ELR (cell line): ENCODE data around the gene SCN11A.
"Not testable (repeated sequence)": the region's sequence is repeated elsewhere in the genome, so short reads cannot be mapped to it uniquely, and the experiment has no call there.

ENCODE experiments used
- DNase-seq: peaks from one replicate; pipeline ENCODE4 v3.0.0-alpha.2; 2015; ENCODE audit warnings: low read depth

The SCN11A gene

DNA sequence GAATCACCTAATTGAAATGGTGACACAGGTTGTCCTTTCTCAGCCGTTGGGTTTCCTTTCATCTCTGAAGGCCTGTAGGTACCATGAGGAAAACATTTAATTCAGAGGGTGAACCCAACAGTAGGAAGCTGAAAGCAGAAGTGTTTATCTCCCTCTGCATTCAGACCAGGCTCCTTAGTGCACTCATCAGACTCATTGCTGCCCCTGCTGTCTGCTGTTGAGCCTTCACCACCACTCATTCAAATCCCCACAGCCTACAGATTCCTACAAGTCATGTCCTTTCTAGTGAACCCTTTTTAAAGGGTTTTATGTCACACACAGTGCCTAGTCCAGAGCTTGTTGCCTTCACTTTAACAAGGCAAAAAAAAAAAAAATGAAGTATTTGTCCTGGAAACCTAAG, 13.5 kb upstream of the SCN11A start:
- DNase-seq: peak; percentile 46

DNA sequence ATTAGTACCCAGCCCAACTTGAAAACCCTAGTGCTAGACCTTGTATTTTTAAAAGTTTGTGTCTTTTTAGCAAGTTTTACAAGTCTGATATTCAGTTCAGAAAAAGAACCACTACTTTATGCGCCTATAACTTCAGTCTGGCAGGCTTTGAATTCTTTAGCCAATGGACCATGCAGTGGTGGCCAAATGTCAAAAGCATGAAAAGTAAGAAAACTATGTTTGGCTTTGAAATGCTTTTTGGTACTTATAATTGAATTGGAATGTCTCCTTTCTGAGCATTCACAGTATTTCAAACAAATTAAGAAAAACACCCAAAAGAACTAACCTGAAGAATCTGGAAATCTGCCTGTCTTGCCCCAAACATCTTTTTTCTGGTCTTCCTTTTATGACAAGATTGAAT, 12.9 kb upstream of the SCN11A start:
- DNase-seq: no peak

DNA sequence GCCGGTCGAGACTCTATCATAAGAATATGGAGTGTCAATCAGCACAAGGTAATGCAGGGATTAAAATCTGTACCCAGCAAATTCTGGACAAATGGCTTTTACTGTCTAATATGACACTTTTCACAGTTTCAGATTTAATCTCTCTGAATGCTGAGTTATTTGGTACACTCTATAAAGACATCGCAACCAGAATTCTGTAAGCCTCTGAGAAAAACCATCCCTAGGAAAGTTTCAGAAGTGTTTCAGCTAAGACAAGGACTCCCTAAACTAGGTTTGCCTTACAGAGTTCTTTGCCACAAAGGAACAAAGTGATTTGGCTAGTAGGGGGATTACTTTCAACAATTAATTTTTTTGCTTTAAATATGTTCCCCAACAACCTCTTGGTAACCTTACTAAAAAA, 11.4 kb upstream of the SCN11A start:
- DNase-seq: no peak

DNA sequence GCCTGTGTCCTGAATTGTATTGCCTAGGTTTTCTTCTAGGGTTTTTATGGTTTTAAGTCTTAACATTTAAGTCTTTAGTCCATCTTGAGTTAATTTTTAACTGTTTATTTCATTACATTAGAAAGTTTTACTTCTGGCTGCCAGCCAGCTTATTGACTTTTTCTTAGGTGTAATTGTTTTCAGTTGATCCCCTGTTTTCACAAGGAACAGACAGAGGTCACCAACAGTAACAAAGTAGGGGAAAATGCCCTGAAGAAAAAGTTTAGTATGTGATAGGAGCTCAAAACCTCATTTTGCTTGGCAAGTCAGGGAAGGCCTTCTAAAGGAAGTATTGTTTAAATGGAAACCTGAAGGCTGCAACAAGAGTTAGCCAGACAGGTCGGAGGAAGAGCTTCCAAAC, 10.4 kb upstream of the SCN11A start:
- no peak for DNase-seq

DNA sequence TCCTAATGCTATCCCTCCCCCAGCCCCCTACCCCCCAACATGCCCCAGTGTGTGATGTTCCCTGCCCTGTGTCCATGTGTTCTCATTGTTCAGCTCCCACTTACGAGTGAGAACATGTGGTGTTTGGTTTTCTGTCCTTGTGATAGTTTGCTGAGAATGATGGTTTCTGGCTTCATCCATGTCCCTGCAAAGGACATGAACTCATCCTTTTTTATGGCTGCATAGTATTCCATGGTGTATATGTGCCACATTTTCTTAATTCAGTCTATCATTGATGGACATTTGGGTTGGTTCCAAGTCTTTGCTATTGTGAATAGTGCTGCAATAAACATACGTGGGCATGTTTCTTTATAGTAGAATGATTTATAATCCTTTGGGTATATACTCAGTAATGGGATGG, 9.5 kb upstream of the SCN11A start:
- not testable (repeated sequence) for DNase-seq

DNA sequence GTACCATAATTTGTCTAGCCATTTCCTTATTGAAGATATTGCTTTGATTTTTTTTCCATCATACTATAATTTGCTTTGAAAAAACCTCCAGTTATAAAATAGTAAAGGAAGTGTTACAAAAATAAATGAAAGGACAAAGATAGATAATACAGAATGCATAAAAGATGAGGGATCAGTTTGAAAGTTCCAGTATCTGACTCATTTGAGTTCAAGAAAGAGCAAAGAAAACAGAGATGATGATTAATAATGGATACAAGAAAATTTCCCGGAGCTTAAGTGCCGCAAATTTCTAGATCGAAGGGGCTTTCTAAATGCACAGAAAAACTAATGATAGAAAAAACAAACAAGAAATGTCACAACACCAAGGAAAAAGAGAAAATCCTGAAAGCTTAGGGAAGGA, 4.4 kb upstream of the SCN11A start:
- no peak for DNase-seq

DNA sequence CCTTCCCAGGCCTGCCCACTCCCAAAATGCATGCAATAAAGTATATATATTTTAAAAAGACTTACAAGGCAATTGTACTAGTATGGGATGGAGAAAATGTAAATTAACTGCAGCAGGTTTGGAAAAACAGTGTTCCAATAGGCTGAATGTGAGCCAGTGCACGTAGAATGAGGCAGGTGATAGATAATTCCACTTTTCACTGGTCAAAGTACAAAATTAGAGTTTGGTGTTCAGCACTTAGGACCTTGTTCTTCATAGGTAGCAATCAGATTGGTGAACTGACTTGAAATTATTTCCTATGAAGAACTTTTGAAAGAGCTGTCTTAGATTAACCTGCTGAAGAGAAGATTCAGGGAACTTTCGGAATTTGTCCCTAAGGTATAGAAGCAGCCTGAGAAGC, 2.0 kb upstream of the SCN11A start:
- DNase-seq: no peak

DNA sequence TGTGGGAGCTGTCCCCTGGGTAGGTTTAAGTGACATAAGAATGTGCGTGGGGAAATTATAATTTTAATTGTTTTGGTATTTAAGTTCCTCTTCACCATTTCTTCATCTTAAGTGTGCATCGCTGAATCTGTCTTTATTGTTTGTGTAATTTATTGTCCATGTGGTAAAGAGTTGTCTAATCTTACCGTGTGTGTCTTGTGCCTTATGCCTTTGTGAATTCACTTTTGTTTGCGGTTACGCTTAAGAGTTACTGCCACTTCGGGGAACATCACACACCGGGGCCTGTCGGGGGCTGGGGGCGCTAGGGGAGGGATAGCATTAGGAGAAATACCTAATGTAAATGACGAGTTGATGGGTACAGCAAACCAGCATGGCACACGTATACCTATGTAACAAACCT, 839 bp upstream of the SCN11A start:
- DNase-seq: peak; percentile 11

DNA sequence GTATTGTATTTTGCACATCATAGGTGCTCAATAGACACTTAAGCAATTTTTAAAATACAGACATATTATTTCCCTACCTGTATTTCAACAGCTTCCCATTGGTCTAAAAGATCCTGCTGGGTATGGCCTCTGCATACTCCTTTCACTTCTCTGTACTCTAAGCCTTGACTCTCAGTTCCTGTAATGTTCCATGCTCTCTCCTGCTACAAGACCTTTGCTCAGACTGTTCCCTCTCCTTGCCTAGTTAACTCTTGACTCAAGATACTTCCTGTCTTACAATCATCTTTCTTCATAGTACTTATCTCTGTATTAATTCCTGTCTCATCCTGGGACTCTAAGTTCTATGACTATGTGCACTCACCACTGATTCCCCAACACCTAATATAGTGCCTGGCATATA, 1.7 kb downstream of the SCN11A start:
- DNase-seq: no peak

DNA sequence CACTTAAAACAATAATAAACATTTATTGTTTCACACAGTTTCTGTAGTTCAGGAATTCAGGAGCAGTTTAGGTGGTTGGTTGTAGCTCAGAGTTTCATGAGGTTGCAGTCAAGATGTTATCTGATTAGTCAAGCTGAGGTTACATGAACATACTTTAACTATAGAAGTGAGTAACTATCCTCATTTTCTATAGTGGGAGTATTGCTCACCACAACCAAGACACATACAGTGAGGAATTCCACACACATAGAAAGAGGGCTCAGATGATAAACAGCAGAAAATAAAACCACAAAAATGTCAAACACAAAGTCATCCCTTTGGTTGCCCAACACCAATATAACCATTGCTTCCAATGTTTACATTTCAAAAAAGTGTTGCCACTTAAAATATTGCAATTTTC, 13.6 kb downstream of the SCN11A start:
- peak; percentile 89 for DNase-seq

DNA sequence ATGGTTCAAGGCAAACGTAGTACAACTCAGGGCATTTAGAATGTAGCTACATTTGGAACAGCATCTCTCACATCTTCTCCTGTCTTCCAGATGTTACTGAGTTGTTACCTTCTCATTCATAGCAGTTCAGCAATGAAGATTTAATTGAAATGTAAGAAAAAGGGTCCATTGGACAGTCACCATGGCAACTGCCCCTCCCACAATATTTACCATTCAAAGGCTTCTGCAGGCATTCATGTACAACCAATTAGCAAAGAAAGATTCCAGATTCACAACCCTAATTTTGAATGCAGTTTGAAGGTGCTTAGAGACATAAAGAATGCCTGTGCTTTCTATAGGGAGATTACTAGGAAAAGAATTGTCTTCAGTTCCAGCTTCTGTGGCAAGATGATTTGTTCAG, 22.2 kb downstream of the SCN11A start:
- no peak for DNase-seq

DNA sequence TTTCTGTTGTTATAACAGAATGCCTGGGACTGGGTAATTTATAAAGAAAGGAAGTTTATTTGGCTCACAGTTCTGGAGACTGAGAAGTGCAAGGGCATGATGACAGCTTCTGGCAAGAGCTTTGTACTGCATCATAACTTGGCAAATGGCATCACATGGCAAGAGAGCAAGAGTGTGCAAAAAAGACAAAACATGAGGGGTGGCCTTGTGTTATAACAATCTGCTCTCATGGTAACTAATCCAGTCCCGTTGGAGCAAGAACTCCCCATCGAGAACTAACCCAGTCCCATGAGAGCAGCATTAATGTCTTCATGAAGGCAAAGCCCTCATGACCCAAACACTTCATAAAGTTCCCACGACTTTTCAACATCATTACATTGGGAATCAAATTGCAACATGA, 23.2 kb downstream of the SCN11A start:
- no peak for DNase-seq

DNA sequence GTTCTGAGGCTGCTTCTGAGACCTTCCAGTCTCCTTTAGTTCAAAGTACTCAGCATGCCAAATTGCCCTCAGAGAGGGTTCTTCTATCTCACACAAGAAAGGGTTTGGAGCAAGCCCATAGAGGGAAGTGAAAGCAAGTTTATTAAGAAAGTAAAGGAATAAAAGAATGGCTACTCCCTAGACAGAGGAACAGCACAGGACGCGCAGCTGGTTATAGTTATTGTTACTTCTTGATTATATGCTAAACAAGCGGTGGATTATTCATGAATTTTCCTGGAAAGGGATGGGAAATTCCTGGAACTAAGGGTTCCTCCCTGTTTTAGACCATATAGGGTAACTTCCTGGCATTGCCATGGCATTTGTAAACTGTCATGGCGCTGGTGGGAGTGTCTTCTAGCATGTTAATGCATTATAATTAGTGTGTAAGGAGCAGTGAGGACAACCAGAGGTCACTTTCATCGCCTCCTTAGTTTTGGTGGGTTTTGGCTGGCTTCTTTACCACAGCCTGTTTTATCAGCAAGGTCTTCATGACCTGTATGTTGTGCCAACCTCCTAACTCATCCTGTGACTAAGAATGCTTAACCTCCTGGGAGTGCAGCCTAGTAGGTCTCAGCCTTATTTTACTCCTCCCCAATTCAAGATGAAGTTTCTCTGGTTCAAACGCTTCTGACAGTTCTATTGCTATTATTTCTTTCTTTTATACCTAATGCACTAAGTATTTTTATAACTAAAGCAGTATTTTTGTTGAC, 26.3 kb downstream of the SCN11A start:
- DNase-seq: no peak

DNA sequence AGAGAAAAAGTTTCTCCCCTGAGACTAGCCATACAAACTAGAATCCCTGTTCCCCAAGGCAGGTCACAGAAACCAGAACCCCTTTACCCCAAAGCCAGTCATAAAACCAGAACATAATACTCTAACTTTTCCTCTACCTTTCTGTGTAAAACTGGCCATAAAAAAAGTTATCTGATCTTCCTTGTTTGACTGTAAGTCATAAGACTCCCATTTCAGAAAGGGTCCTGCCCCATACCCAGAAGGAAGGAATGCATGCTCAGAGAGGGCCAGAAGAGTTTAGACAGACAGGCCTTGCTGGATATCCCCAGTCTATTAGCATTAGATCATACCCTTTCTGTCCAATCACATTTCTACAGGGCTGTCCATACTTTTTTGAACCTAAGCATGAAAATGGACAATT, 27.2 kb downstream of the SCN11A start:
- no peak for DNase-seq

DNA sequence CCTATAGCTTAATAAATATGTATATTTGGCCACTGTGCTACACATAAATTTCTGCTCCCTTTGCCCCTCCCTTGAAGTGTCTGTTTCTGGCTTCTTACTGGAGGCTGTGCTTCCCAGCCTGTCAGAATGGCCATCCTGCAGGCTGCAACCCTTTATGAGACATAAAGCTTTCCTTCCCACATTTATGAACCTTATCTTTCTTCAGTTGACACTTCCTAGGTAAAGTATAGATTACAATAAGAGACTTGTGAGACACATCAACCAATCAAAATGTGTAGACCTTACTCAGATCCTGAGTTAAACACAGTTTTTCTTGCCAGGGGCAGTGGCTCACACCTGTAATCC, 29.5 kb downstream of the SCN11A start:
- no peak for DNase-seq

DNA sequence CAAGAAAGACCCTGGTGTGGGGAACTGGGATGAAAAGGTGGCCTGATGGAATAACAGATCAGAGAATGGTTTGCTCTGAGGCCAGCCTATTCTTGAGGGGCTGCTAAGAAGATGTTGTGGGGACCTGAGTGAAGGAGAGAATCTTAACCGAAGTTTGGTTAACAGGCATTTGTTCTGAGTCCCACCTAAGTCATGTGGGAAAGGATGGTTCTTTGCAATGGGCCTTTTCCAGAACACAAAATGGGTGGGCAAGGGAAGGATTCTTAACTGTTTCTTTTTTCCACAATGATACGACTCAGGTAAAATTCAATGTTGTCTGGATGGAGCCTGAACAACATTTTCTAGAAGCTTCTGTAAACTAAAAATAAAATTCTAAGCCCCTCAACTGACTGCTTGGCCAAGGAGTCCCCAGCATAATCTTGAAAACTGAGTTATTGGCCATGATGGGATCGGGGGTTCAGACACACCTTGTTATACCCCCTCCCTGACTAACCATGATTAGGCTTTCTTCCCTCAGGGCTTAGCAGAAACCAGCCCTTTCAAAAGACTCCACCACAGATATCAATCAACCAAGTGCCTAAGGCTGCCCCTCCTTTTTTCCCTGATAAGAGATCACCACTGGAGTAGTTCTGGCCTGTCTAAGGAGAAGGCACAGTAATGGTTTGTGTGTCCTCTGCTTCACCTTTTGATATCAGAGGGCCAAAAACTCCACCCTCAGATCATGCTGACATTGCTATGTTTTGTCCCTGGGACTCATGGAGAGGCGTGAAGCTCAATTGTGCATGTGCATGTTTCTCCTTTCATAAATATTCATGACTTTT, 30.1 kb downstream of the SCN11A start:
- no peak for DNase-seq

DNA sequence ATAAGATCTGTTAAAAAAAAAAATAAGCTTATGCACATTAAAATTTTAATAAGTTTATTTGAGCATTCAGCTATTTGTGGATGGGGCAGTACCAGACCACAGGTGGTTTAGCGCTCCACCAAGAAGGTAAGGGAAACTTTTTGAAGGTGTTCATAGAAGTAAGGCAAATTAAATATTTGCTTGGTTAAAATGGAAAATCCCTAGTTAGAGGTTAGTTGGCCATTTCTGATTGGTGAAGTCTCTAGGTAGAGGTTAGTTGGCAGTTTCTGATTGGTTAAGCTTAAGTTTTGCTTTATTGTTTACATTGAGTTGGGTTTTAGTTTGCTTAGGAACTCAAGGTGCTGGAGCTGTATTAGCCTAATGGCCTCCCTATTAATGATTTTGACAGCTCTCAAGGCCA, 30.7 kb downstream of the SCN11A start:
- DNase-seq: no peak

DNA sequence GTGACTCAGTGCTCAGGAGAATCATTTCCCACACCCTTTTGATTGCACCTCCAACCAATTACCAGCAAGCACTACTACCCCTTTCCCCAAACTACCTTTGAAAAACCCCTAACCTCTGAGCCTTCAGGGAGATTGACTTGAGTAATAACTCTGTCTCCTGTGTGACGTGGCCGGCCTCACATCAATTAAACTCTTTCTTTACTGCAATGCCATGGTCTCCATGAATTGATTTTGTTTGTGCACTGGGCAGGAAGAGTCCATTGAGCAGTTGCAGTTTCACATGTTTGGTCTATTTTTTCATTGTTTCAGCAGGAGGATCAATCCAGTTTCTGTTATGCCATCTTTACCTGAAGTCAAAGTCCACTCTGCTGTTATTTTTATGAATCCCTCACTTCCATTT, 32.4 kb downstream of the SCN11A start:
- no peak for DNase-seq

DNA sequence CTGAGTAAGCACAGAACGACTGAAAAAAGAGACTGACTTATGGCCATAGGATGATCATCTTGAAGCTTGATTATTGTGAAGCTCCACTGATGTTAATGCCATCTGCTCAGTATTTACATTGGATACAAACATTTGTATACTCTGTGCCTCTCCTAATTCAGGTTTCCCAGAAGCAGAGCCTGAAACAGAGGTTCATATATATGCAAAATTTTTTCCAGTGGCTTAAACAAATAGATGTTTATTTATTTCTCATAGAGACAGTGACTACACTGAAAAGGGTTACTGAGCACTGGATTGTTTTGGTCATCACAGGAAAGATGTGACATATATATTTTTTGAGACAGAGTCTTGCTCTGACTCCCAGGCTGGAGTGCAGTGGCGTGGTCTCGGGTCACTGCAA, 36.3 kb downstream of the SCN11A start:
- no peak for DNase-seq

DNA sequence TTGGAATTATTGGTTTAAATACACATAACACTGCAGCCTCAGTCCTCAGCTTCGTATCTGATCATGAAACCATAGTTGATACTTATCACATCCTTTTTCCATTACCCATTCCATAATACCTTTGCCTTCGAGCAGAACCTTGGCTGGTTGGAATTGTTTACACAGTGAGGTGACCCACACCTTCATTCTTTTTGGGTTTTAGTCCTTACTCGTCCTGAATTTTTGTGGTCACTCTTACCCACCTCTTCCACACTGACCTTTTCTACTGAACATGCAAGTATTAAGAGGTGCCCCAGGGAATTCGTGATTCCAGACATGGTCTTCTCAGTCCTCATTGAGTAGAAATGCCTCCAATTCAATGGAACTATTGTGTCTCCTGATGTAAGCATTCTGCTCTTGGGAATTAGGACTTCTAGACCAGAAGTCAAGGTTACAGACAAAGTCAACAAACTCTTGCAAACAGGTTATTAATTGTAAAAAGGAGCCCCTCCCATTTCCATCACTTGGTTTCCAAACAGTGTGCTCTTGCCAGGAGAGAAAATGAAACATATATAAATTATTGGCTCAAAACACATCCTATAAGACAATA, 37.7 kb downstream of the SCN11A start:
- no peak for DNase-seq

DNA sequence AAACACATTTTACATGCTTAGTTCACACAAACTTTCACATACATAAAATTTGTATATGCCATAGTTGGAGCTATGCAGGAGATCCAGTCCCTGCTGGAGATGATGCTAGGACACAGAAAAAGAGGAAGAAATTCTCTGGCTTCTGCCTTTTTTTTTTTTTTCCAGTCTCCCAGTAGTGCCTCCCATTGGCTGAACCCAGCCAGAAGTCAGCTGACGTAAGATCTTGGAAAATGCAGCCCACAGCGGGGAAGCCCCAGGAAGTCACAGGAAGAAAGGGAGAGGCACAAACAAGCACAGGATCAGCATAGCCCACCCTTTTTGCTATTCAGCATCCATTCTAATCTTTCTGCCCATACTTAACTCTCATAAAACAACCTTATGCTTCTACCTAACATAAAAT, 38.5 kb downstream of the SCN11A start:
- no peak for DNase-seq

DNA sequence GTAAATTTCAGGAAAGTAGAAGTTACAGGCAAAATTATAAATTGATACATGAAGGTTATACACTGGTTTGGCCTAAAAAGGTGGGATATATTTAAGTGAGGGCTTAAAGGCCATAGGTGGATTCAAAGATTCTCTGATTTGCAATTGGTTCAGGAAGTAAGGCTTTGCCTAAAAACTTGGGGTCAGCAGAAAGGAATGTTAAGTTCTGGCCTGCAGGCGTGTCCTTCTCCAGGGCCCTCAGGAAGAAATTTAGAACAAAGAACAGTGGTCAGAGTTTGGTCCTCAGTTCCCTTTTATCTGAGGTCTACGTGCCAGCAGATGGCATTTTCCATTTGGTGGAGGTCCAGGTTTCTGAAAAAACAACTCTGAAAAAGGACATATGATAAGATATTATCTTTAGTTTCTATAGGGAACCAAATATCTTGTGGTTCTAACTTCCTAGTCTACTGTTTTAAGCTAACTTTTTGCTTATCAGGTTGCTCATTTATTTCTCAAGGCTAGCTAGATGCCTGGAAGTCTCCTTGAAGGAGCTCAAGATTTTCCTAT, 40.5 kb downstream of the SCN11A start:
- DNase-seq: no peak

DNA sequence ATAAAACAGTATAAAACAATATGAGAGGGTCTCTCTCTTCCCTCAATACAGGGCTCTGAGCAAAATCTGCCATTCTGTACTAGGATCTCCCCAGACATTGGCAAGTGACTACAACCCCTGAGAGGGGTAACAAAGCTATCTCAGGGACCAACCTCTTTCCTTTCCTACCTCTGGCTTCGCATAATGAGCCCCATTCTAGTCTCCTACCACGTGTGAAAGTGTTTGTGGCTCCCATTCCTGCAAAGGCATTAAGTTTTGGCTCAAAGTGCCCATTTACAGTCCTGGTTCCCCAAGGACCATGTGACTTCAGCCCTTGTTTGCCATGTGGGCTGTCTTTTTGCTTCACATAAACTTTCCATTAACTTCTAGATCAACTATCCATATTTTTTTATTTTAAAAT, 46.4 kb downstream of the SCN11A start:
- no peak for DNase-seq
